HG03039 (cell line): Measurements from ENCODE around the gene CDC45.

Experiments
- ATAC-seq: cut with Tn5 transposase; IDR thresholded peaks from one replicate; pipeline ENCODE4 v1.9.1; 2021; ENCODE audit warnings: mild to moderate bottlenecking, moderate library complexity; ENCODE audit not compliant: unreplicated experiment

Gene CDC45

DNA sequence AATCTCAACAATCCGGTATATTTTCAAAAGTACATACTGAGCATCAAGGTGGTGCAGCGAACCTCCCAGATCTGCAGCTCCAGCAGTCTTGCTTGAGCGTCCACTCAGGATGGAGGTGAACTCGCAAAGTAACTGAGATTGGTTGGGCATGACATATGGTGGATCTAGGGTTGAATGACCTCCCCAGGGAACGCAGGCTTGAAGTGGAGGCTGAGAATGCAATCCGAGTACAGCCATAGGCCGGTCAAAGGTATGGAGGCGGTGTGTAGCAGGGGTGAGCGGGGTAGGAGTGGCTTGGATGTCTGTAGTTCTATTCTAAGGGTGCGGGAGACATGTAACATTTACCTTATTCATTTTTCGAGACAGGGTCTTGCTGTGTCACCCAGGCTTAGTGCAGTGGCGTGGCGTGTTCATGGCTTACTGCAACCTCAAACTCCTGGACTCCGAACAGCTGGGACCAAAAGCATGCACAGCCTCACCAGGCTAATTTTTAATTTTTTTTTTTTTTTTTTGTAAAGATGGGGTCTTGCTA is 31.6 kb upstream of the CDC45 start:
- ATAC-seq, result no peak

DNA sequence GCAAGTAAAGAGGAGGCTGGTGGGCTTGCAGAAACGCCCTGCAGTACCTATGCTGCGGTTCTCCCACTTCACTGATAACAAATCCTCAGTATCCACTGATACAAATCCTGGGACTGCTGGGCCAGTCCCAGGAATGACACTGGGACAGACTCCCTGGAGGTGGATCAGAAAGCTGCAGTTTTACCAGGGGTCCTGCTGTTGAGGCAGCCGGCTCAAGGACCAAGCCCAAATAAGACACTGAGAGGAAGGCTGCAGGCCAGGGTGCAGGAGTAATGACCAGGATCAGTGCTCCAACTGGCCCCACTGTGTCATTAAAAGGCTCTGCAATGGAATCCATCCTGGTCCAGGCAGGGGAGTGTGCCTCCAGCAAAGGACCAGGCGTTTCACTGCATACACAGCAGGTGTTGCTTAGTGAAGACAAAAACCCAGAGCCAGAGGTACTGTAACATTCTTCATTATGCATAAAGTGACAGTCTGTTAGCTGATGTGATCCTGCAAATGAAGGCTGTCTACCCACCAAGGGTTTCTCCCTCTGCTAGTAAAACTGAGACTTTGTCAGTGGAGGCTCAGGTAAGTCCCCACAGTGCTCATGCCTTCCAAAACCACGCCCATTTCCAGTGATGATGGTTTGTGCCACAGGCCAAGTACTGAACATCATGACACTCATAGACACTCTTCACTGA is 30.8 kb upstream of the CDC45 start:
- no peak for ATAC-seq

DNA sequence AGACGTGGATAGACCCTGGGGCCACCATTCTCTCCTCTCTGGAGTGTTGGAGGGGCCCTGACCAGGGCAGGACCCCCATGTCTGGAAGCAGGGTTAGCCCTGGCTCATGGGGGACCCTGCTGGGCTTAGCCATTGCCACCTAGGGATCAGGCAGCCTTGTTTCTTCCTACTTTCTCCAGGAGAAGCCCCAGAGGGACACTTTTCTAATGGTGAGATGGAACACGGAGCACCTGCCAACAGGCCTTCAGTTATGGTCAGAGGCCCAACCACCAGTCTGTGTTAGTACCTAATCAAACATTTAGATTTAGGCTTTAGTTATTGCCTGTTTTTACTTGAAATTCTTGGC is 30.3 kb upstream of the CDC45 start:
- no peak for ATAC-seq

DNA sequence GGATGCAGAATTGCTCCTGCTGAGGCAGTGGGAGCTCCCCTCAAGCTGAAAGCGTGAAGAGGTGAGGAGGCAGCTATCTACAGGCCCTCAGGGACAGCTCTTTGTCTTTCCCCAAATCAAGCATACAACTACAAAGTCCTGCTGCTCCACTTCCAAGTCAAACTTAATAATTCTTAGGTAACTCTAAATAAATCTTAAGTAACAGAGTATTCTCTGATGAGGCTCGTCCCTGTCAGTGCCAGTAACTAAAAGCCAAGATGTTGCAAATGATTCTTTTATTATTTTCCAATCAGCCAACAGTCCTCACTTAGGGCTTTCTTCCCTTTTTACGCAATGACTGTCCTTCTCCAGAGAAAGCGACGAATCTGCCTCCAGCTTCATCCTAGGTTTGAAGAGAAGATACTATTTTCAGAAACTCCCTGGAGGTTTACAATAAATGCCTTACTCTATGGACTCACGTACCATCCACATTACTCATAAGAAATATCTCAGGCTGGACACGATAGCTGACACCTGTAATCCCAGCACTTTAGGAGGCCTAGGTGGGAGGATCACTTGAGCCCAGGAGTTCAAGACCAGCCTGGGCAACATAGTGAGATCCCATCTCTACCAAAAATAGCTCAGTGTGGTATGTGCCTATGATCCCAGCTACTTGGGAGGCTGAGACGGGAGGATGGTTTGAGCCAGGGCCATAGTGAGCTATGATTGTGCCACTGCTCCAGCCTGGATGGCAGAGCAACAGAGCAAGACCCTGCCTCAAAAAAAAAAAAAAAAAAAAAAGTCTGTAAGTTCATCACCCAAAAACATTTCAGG is 29.2 kb upstream of the CDC45 start:
- no peak for ATAC-seq

DNA sequence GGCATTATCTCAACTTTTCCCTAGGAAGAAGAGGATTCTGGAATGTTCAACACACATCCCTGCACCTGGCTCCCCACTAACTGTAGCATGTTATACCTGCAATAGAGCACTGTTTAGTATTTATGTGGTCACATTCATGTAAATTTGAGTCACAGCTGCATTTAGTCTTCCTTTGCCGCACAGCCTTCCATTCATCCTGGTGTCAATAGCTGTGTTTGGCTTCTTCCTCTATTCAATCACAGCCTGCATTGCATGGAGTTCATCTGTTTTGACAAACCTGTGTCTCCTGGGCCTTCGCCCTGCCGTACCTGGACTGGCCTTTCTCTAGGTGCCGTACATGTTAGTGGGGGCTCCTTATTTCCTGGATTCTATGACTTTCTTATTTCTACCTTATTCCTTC is 28.1 kb upstream of the CDC45 start:
- no peak for ATAC-seq

GRCh38 chr22:19453718-19454117 is 26.0 kb upstream of the CDC45 start:
- no peak for ATAC-seq

DNA sequence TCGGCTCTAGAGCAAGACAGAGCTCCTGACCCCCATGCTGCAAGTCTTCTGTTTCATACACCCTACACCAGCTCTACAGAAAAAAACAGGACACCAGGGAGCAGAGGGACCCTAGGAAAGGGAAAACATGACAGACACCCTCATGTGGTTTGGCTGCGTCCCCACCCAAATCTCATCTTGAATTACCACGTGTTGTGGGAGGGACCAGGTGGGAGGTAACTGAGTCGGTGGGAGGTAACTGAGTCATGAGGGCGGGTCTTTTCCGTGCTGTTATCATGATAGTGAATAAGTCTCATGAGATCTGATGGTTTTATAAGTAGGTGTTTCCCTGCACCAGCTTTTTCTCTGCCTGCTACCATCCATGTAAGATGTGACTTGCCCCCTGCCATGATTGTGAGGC is 25.6 kb upstream of the CDC45 start:
- ATAC-seq, result no peak

DNA sequence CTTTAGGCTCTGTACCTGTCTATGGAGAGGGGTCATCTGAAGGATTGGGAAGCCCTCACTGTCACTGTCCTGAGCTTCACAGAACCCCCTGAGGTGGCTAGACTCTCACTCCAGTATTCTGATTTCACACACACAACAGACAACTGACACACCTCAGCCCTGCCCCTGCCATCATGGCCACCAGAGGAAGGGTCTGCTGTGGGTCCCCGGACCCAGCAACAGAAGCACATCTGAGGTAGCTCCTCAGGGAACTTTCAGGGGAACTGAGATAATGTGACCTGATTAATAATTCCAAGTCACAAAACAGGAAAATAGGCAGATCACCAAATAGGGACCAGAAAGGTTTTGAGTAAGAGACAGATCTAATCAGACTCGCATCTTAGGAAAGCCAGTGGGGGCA is 24.7 kb upstream of the CDC45 start:
- no peak for ATAC-seq

DNA sequence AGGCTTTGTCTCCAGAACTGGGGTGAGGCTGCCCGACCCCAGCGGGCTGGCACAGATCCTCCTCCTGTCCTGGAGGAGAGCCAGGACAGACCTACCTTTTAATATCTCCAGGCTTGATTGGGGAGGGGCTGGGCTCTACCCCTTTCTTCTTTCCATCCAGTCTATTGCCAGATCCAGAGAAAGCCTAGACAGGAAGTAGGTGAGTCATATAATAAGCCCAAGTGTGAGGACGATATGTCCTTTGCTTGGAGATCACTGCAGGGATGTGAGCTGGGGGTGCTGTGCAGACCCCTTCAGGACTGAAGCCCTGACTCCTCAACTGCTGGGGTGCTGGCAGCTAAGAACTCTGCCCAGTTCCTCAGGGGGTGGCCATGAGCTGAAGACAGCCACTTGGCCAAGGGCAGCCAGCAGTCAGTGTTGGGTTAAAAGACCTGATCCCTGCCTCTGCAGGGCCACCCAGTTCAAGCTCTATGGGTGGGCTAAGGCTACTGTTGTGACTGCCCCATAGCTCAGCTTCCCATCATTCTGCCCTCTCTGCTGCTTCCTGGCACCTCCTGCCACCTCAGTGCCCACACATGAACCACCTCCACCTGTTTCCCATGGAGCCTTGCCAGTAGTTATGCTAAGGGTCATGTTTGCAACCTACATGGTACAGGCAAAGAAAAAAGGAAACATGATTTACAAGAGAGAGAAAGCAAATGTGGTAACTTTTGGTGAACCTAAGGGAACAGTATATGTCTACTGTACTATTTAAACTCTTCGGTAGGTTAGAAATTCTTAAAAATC is 23.9 kb upstream of the CDC45 start:
- no peak for ATAC-seq

- no peak for ATAC-seq
Observed at GRCh38 chr22:19456541-19456940, 23.2 kb upstream of the CDC45 start.

DNA sequence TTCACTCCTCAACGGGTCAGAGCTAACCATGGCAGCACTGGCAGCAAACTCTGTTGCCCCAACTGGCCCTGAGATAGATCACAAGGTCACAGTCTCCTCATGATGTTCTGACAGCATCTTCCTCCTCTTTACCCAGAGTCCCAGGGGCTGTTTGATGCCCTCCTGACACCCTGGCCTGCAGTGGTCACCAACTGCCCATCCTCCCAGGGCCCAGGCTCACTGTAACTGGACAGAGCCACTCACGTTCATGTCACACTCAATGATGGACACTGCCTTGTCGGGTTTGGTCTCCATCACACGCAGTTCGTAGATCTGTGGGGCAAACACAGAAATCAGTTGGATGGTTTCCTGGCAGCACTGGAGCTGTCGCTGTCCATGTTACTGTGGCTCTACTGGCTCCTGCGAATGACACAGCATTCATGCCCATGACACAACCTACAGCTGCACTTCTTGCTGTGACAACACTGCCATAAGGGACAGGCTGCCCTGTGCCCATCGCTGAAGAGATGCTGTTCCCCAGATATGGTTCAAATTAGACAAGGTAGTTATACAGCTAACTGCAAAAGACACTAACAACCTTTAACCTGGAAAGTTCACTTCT is 21.8 kb upstream of the CDC45 start:
- ATAC-seq, result no peak

GRCh38 chr22:19460036-19460435 is 19.7 kb upstream of the CDC45 start:
- no peak for ATAC-seq

DNA sequence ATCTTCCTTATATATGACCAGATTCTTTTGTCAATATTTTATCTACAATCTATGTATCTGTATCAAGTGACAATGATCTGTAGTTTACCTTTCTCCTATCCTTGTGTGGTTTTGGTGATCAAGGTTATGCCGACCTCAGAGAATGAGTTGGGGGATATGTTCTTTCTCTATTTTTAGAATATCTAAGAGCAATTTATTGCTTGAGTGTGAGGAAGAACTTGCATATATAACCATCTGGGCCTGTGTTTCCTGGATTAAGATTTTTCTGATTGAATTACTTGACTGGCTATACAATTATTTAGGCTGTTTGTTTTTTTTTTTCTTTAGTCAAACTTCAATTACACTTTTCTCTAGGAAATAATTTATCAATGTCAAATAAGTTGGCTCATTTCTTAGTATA is 18.2 kb upstream of the CDC45 start:
- ATAC-seq, result no peak

- ATAC-seq, result no peak
Observed at GRCh38 chr22:19463008-19463407, 16.7 kb upstream of the CDC45 start.

GRCh38 chr22:19463491-19464469 is 15.9 kb upstream of the CDC45 start:
- no peak for ATAC-seq

DNA sequence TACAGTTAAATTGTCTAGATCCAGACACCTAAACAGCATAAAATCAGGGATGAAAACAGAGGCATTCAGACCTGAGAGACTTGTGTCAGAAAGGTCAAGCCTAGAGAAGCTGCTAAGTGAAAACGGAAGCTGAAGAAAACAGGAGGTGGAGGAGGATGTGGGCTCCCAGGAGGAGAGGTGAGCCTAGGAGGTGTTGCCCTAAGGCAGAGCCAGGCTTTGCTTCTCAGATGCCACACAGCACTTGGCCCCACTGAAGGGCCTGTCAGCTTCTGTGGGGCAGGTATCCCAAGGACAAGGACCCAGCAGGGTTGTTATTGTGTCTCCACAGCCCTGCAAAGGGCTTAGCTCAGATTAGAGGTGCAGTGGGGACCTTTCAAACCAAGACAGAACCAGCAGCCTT is 15.2 kb upstream of the CDC45 start:
- no peak for ATAC-seq

- no peak for ATAC-seq
Observed at GRCh38 chr22:19464975-19465374, 14.7 kb upstream of the CDC45 start.

DNA sequence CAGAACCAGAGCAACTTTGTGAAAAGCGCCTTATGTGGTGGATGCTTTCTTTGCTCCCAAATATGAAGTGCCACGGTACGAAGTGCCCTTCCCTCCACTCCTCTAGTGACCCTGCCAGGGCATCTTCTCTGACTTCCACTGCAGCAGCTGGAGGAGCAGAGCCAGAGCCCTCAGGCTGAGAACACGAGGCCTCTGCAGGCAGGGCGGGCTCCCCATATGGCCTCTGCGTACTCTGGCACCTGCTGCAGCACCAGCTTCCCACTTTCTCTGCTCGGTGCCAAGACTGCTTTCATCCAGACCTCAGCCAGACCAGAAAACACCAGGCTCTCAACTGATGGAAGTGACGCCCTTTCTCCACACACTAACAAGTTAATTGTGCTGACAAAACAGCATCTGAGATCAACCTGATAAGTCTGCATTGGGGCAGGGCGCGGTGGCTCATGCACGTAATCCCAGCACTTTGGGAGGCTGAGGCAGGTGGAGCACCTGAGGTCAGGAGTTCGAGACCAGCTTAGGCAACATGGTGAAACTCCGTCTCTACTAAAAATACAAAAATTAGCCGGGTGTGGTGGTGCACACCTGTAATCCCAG is 13.5 kb upstream of the CDC45 start:
- ATAC-seq, result no peak

DNA sequence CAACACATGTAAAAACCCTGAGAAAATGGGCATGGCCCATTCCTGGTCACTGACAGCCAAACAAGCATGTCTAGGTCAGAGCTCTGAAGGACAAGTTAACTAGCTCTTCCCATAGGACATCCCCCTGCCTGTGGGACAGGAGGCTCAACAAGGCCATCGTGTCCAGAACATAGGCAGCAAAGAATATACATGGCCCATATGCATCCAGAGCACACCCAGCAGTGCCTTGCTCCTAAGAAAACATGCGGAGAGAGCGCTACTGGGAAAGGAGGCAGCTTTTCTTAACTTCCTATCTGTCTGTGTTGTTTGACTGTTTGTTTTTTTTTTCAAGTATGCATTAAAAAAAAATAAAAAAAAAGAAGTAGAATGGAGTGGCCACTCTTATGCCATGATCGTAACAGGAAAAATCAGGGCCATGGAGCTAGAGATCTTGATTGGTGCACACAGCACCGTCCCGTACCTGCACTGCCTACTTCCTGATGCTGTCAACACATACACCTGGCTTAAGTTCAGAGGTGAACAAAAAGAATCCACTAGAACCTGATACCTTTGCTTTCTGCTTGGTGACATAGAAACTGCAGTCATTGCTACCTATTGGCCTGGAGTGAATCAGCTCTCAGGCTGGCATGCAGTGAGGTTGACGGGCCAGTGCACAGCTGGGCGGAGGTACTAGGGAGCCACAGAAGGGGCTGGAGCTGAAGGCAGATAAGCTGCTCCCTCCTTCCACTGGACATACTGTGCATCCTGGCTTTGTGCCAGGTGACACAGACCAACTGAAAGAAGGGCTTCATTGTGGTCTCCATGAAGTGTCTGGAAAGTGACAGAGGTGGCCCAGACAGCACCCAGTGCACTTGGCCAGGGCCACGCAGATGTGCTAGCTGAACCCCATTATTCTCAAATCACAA is 12.6 kb upstream of the CDC45 start:
- no peak for ATAC-seq
